D721Med (cell line): ENCODE data around the gene ZNF12.
A peak's percentile ranks its signal among the peaks of the same experiment; 100 is the strongest.

Source experiments
- DNase-seq: peaks from one replicate; pipeline ENCODE4 v3.0.0; 2011; ENCODE audit warnings: low spot score; ENCODE audit not compliant: insufficient read length
- FAIRE-seq: peaks from 2 replicates; lab custom pipeline; 2011; peaks lifted over from hg19 to GRCh38; lab: Jason Lieb, UNC
- CTCF ChIP-seq: IDR thresholded peaks from 2 replicates; pipeline ENCODE4 v1.5.1; 2012; ENCODE audit warnings: mild to moderate bottlenecking, control low read depth; ENCODE audit not compliant: insufficient read depth; ENCODE audit errors: missing control alignments

ZNF12 gene

DNA sequence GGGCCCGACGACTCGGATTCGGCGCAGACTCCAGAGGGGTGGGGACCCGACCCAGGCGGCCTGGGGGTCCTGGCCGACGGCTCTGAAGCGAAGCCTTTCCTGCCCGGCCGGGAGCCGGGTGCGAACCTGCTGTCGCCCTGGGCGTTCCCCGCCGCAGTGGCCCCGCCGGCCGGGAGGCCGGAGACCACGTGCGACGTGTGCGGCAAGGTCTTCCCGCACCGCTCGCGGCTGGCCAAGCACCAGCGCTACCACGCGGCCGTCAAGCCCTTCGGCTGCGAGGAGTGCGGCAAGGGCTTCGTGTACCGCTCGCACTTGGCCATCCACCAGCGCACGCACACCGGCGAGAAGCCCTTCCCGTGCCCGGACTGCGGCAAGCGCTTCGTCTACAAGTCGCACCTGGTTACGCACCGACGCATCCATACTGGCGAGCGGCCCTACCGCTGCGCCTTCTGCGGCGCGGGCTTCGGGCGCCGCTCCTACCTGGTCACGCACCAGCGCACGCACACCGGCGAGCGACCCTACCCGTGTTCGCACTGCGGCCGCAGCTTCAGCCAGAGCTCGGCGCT lies 54.2 kb downstream of the ZNF12 start:
- no peak for FAIRE-seq
- DNase-seq, result peak; percentile 19
- no peak for TF ChIP-seq CTCF

GRCh38 chr7:6651851-6652445 lies 54.8 kb downstream of the ZNF12 start:
- FAIRE-seq (no peak), DNase-seq (peak; percentile 13)
- TF ChIP-seq CTCF, result no peak

DNA sequence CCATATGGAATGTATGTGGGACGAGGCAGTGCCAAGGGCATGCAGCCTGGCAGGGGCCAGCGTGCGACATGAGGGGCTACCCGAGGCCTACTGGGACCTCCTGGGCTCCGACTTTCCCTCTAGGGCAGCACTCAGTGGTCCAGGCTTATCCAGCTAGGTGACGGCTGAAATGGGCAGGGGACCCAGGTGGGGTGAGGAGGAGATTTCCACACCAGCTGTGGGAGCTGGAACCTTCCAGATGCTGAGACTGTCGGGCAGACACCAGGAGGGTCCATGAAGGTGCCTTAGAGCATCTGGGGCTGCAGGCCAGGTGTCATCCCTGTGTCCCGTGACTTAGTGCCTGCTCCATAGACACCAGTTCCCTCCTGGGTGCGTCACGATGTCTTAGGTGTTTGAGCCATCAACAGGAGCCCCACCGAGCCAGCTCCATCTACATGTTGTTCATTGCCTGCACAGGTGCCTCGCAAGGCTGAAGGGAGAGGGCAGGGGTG lies 56.2 kb downstream of the ZNF12 start:
- no peak for TF ChIP-seq CTCF
- no peak for FAIRE-seq
- DNase-seq, result no peak

DNA sequence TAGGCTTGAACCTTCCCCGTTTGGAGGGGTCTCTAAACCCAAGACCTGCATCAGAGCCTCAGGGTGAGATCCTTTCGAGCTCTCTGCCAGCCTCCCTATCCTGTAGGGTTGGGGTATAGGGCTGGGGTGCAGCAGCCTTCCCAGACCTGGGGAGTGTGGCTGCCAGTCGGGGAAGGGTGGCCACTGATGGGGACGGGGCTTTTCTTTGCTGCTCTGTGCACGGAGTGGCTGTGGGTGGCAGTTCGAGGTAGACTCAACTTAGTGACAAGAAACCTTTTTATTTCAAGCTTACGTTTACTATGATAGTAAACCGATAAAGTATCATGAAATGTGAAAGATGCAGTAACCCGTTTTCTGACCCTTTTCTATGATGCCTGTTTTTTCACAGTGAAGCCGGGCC lies 56.7 kb downstream of the ZNF12 start:
- TF ChIP-seq CTCF, result no peak
- FAIRE-seq, result no peak
- peak; percentile 10 for DNase-seq

- no peak for FAIRE-seq
- no peak for TF ChIP-seq CTCF
Measured at GRCh38 chr7:6649241-6649961, 57.3 kb downstream of the ZNF12 start.

DNA sequence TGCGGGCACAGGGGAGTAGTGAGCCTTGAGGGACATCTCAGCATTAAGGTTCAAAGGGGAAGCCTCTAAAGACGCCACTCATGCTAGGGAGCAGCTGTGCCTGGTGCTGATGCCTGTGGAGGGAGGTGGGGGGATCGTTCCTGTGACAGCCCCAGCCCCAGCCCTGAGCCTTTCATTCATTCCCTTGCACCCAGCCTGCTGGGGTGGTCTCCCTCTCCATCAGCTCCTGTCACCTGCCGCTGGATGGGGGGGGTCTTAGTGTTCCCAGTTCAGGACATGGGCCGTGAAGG lies 58.0 kb downstream of the ZNF12 start:
- DNase-seq, result no peak
- no peak for TF ChIP-seq CTCF
- FAIRE-seq, result no peak

More at GRCh38 chr7:6649241-6649961, 57.3 kb downstream of the ZNF12 start:
- DNase-seq, result no peak
